Uterus (tissue), 2 donors: ENCODE data around the gene TBXAS1.

Experiments used
- POLR2A ChIP-seq, 2 donors: fragments of 450-650 bp; IDR thresholded peaks; one replicate each; pipeline ENCODE4 v1.6.1; 2016; ENCODE audit warnings: antibody characterized with exemption in 2 of 2, mild to moderate bottlenecking in 1 of 2, moderate library complexity in 1 of 2
- TF ChIP-seq, protein P1 (sequence below), 4 experiments: fragments of 200-600 bp in 2 of 4; fragments of 450-650 bp in 2 of 4; sonication (generic) in 2 of 4; IDR thresholded peaks; one replicate each; pipeline ENCODE4 v1.5.1; 2016 to 2019; ENCODE audit warnings: antibody characterized with exemption in 4 of 4, mild to moderate bottlenecking in 2 of 4, moderate library complexity in 1 of 4

DNA sequence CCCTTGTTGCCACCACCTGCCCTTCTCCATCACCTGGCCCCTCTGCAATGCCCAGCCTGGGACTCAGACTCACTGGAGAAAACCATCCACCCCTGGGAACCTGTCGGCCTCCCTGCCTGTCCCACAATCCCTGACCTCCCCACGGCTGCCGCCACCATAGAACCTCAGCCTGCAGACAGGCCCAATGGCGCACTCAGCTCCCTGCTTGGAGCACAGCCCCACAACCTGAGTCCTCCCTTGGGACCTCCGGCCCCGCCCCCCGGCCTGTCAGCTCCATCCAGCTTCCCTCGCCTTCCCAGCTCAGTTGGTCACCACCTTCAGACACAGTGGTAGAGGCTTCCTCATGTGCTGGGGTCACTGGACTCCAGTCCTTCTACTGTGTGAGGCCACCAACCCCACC lies 192.5 kb downstream of the TBXAS1 start:
- TF ChIP-seq, protein P1, sequence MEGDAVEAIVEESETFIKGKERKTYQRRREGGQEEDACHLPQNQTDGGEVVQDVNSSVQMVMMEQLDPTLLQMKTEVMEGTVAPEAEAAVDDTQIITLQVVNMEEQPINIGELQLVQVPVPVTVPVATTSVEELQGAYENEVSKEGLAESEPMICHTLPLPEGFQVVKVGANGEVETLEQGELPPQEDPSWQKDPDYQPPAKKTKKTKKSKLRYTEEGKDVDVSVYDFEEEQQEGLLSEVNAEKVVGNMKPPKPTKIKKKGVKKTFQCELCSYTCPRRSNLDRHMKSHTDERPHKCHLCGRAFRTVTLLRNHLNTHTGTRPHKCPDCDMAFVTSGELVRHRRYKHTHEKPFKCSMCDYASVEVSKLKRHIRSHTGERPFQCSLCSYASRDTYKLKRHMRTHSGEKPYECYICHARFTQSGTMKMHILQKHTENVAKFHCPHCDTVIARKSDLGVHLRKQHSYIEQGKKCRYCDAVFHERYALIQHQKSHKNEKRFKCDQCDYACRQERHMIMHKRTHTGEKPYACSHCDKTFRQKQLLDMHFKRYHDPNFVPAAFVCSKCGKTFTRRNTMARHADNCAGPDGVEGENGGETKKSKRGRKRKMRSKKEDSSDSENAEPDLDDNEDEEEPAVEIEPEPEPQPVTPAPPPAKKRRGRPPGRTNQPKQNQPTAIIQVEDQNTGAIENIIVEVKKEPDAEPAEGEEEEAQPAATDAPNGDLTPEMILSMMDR (IDR thresholded peaks at IDR 0.05) = no peak
- TF ChIP-seq POLR2A (IDR thresholded peaks at IDR 0.05) = no peak
